Measurements from ENCODE around the gene CASTOR1.

The CASTOR1 gene

GRCh38 chr22:30296833-30297232 is 7.5 kb upstream of the CASTOR1 start:
- Histone ChIP-seq H3K4me3 (ENCODE audit: low read length) (no peak overlapping the region), H3K9ac (ENCODE audit: low read depth, low read length) (no peak overlapping the region), H3K27me3 (ENCODE audit: insufficient read depth, low read length) (no peaks in the 10 kb centered on the region), H3K4me1 (ENCODE audit: insufficient read depth, low read length) (no peaks in the 10 kb centered on the region), H3K27ac (ENCODE audit: low read depth, low read length) (no peak overlapping the region), H3K9me3 (ENCODE audit: insufficient read depth, low read depth, low read length) (no peaks in the 10 kb centered on the region), H3K36me3 (ENCODE audit: insufficient read depth, low read length) (peaks cover 9% of the 10 kb centered on the region)
- 90% methylated on average over 3 of the region's 3 CpGs for WGBS

GRCh38 chr22:30296324-30296723 is 7.0 kb upstream of the CASTOR1 start:
- H3K4me3 ChIP-seq (ENCODE audit: low read length), result no peak overlapping the region
- H3K9me3 ChIP-seq (ENCODE audit: insufficient read depth, low read depth, low read length), result no peaks in the 10 kb centered on the region
- H3K27ac ChIP-seq (ENCODE audit: low read depth, low read length), result no peak overlapping the region
- peaks cover 9% of the 10 kb centered on the region for H3K36me3 ChIP-seq (ENCODE audit: insufficient read depth, low read length)
- 97% methylated on average over 4 of the region's 4 CpGs for whole genome bisulfite sequencing
- no peak overlapping the region for H3K9ac ChIP-seq (ENCODE audit: low read depth, low read length)
- no peaks in the 10 kb centered on the region for H3K27me3 ChIP-seq (ENCODE audit: insufficient read depth, low read length)
- no peaks in the 10 kb centered on the region for H3K4me1 ChIP-seq (ENCODE audit: insufficient read depth, low read length)

GRCh38 chr22:30295576-30295975 is 6.3 kb upstream of the CASTOR1 start:
- Histone ChIP-seq H3K4me3 (ENCODE audit: low read length) (no peak overlapping the region), H3K9ac (ENCODE audit: low read depth, low read length) (no peak overlapping the region), H3K36me3 (ENCODE audit: insufficient read depth, low read length) (peaks cover 9% of the 10 kb centered on the region), H3K9me3 (ENCODE audit: insufficient read depth, low read depth, low read length) (no peaks in the 10 kb centered on the region), H3K4me1 (ENCODE audit: insufficient read depth, low read length) (peaks cover 4% of the 10 kb centered on the region; the same call in 1 of the 2 replicates), H3K27me3 (ENCODE audit: insufficient read depth, low read length) (no peaks in the 10 kb centered on the region), H3K27ac (ENCODE audit: low read depth, low read length) (no peak overlapping the region)
- 94% methylated on average over 6 of the region's 7 CpGs for WGBS

- Histone ChIP-seq H3K9me3 (ENCODE audit: insufficient read depth, low read depth, low read length) (no peaks in the 10 kb centered on the region), H3K4me3 (ENCODE audit: low read length) (no peak overlapping the region), H3K27me3 (ENCODE audit: insufficient read depth, low read length) (no peaks in the 10 kb centered on the region), H3K36me3 (ENCODE audit: insufficient read depth, low read length) (peaks cover 9% of the 10 kb centered on the region), H3K27ac (ENCODE audit: low read depth, low read length) (no peak overlapping the region), H3K9ac (ENCODE audit: low read depth, low read length) (no peak overlapping the region), H3K4me1 (ENCODE audit: insufficient read depth, low read length) (peaks cover 9% of the 10 kb centered on the region; the same call in 1 of the 2 replicates)
- 95% methylated on average over 11 of the region's 11 CpGs for WGBS
These were observed 5.5 kb upstream of the CASTOR1 start for GRCh38 chr22:30294830-30295229.

- Histone ChIP-seq H3K36me3 (ENCODE audit: insufficient read depth, low read length) (peaks cover 9% of the 10 kb centered on the region), H3K4me1 (ENCODE audit: insufficient read depth, low read length) (peaks cover 9% of the 10 kb centered on the region; the same call in 1 of the 2 replicates), H3K4me3 (ENCODE audit: low read length) (no peak overlapping the region), H3K27ac (ENCODE audit: low read depth, low read length) (no peak overlapping the region), H3K9ac (ENCODE audit: low read depth, low read length) (no peak overlapping the region), H3K27me3 (ENCODE audit: insufficient read depth, low read length) (no peaks in the 10 kb centered on the region), H3K9me3 (ENCODE audit: insufficient read depth, low read depth, low read length) (no peaks in the 10 kb centered on the region)
- 86% methylated on average over 9 of the region's 9 CpGs for WGBS
These were observed 4.8 kb upstream of the CASTOR1 start for GRCh38 chr22:30294066-30294465.

GRCh38 chr22:30293026-30293425 is 3.7 kb upstream of the CASTOR1 start:
- no peak overlapping the region for H3K4me3 ChIP-seq (ENCODE audit: low read length)
- no peak overlapping the region for H3K27ac ChIP-seq (ENCODE audit: low read depth, low read length)
- peaks cover 9% of the 10 kb centered on the region for H3K4me1 ChIP-seq (ENCODE audit: insufficient read depth, low read length)
- H3K36me3 ChIP-seq (ENCODE audit: insufficient read depth, low read length), result peaks cover 5% of the 10 kb centered on the region; the same call in 1 of the 2 replicates
- no peaks in the 10 kb centered on the region for H3K9me3 ChIP-seq (ENCODE audit: insufficient read depth, low read depth, low read length)
- no peak overlapping the region for H3K9ac ChIP-seq (ENCODE audit: low read depth, low read length)
- 95% methylated on average over 7 of the region's 7 CpGs for WGBS
- peaks cover 6% of the 10 kb centered on the region; the same call in 1 of the 2 replicates for H3K27me3 ChIP-seq (ENCODE audit: insufficient read depth, low read length)

- H3K9ac ChIP-seq (ENCODE audit: low read depth, low read length), result no peak overlapping the region
- peaks cover 9% of the 10 kb centered on the region for H3K4me1 ChIP-seq (ENCODE audit: insufficient read depth, low read length)
- peaks cover 5% of the 10 kb centered on the region; the same call in 1 of the 2 replicates for H3K36me3 ChIP-seq (ENCODE audit: insufficient read depth, low read length)
- no peak overlapping the region for H3K27ac ChIP-seq (ENCODE audit: low read depth, low read length)
- H3K4me3 ChIP-seq (ENCODE audit: low read length), result no peak overlapping the region
- H3K9me3 ChIP-seq (ENCODE audit: insufficient read depth, low read depth, low read length), result no peaks in the 10 kb centered on the region
- 94% methylated on average over 18 of the region's 18 CpGs for WGBS
- H3K27me3 ChIP-seq (ENCODE audit: insufficient read depth, low read length), result peaks cover 6% of the 10 kb centered on the region; the same call in 1 of the 2 replicates
These were observed 3.0 kb upstream of the CASTOR1 start for GRCh38 chr22:30292069-30292970.

GRCh38 chr22:30291058-30291892 is 2.0 kb upstream of the CASTOR1 start:
- Histone ChIP-seq H3K4me1 (ENCODE audit: insufficient read depth, low read length) (peaks cover 9% of the 10 kb centered on the region), H3K4me3 (ENCODE audit: low read length) (no peak overlapping the region), H3K9ac (ENCODE audit: low read depth, low read length) (no peak overlapping the region), H3K27ac (ENCODE audit: low read depth, low read length) (no peak overlapping the region), H3K9me3 (ENCODE audit: insufficient read depth, low read depth, low read length) (no peaks in the 10 kb centered on the region), H3K27me3 (ENCODE audit: insufficient read depth, low read length) (peaks cover 6% of the 10 kb centered on the region; the same call in 1 of the 2 replicates), H3K36me3 (ENCODE audit: insufficient read depth, low read length) (peaks cover 5% of the 10 kb centered on the region; the same call in 1 of the 2 replicates)
- 89% methylated on average over 13 of the region's 13 CpGs for WGBS

- no peak overlapping the region for H3K9ac ChIP-seq (ENCODE audit: low read depth, low read length)
- peaks cover 9% of the 10 kb centered on the region for H3K4me1 ChIP-seq (ENCODE audit: insufficient read depth, low read length)
- peak overlapping the region; percentile 70 for H3K4me3 ChIP-seq (ENCODE audit: low read length)
- 65% methylated on average over 2 of the region's 3 CpGs for WGBS
- peaks cover 5% of the 10 kb centered on the region; the same call in 1 of the 2 replicates for H3K36me3 ChIP-seq (ENCODE audit: insufficient read depth, low read length)
- H3K27me3 ChIP-seq (ENCODE audit: insufficient read depth, low read length), result peaks cover 6% of the 10 kb centered on the region; the same call in 1 of the 2 replicates
- no peaks in the 10 kb centered on the region for H3K9me3 ChIP-seq (ENCODE audit: insufficient read depth, low read depth, low read length)
- no peak overlapping the region for H3K27ac ChIP-seq (ENCODE audit: low read depth, low read length)
These were observed 1.2 kb upstream of the CASTOR1 start for GRCh38 chr22:30290342-30291057.

GRCh38 chr22:30289980-30290313 is 642 bp upstream of the CASTOR1 start:
- Histone ChIP-seq H3K27ac (ENCODE audit: low read depth, low read length) (no peak overlapping the region), H3K9ac (ENCODE audit: low read depth, low read length) (no peak overlapping the region), H3K27me3 (ENCODE audit: insufficient read depth, low read length) (peaks cover 6% of the 10 kb centered on the region; the same call in 1 of the 2 replicates), H3K36me3 (ENCODE audit: insufficient read depth, low read length) (peaks cover 5% of the 10 kb centered on the region; the same call in 1 of the 2 replicates), H3K4me3 (ENCODE audit: low read length) (peak overlapping the region; percentile 70), H3K4me1 (ENCODE audit: insufficient read depth, low read length) (peaks cover 9% of the 10 kb centered on the region), H3K9me3 (ENCODE audit: insufficient read depth, low read depth, low read length) (no peaks in the 10 kb centered on the region)
- WGBS, result 9% methylated on average over 12 of the region's 12 CpGs
